GM12878 (cell line): ENCODE measurements around the gene SLC35C1. TPM values are rescaled to one million over a fixed set of nuclear protein-coding genes. Genes with fewer than 3 reads are reported as not detected.

Experiments used
- CBX3 ChIP-seq: fragments of 200-600 bp; sonication (generic); IDR thresholded peaks from 2 replicates; pipeline ENCODE4 v1.6.1; 2016; ENCODE audit warnings: low read depth, borderline replicate concordance
- CBX5 ChIP-seq: sonication (generic); IDR thresholded peaks from 2 replicates; pipeline ENCODE4 v1.6.1; 2016; ENCODE audit warnings: low read depth, moderate library complexity, mild to moderate bottlenecking, inconsistent platforms
- CREB1 ChIP-seq: IDR thresholded peaks from 2 replicates; pipeline ENCODE4 v1.6.1; 2012; ENCODE audit warnings: low read depth, mild to moderate bottlenecking, inconsistent platforms
- E2F8 ChIP-seq: fragments of 450-650 bp; IDR thresholded peaks from 2 replicates; pipeline ENCODE4 v1.6.1; 2018; ENCODE audit warnings: mild to moderate bottlenecking, low read depth, moderate library complexity; ENCODE audit not compliant: partially characterized antibody
- ESRRA ChIP-seq: IDR thresholded peaks from 2 replicates; pipeline ENCODE4 v1.6.1; 2012; ENCODE audit warnings: mild to moderate bottlenecking, low read length, improper control_type of control experiment
- EZH2 ChIP-seq: IDR thresholded peaks from 2 replicates; pipeline ENCODE4 v1.6.1; 2012; ENCODE audit warnings: low read depth, mild to moderate bottlenecking, control low read depth, inconsistent platforms, low read length, borderline replicate concordance; ENCODE audit not compliant: control insufficient read depth
- FOXK2 ChIP-seq: fragments of 450-650 bp; IDR thresholded peaks from 2 replicates; pipeline ENCODE4 v1.6.1; 2017; ENCODE audit warnings: mild to moderate bottlenecking, moderate library complexity
- GATAD2B ChIP-seq: fragments of 450-650 bp; conservative IDR thresholded peaks from 2 replicates; pipeline ENCODE4 v1.6.1; 2017; ENCODE audit warnings: low read depth, mild to moderate bottlenecking, moderate library complexity
- HDGF ChIP-seq: fragments of 450-650 bp; IDR thresholded peaks from 2 replicates; pipeline ENCODE4 v1.6.1; 2016; ENCODE audit warnings: antibody characterized with exemption
- IKZF1 ChIP-seq: fragments of 450-650 bp; conservative IDR thresholded peaks from 2 replicates; pipeline ENCODE4 v1.6.1; 2017; ENCODE audit warnings: antibody characterized with exemption, mild to moderate bottlenecking
- IKZF2 ChIP-seq, 2 experiments: fragments of 450-650 bp; IDR thresholded peaks; 2 replicates each; pipeline ENCODE4 v1.6.1; 2017; ENCODE audit warnings: mild to moderate bottlenecking in 2 of 2, moderate library complexity in 2 of 2
- NKRF ChIP-seq: fragments of 450-650 bp; conservative IDR thresholded peaks from 2 replicates; pipeline ENCODE4 v1.6.1; 2017; ENCODE audit warnings: mild to moderate bottlenecking, moderate library complexity
- PAX5 ChIP-seq: IDR thresholded peaks from 2 replicates; pipeline ENCODE4 v1.6.1; 2011; ENCODE audit warnings: low read depth, low read length, borderline replicate concordance
- POLR2AphosphoS2 ChIP-seq: IDR thresholded peaks from 2 replicates; pipeline ENCODE4 v1.6.1; 2011; ENCODE audit warnings: low read depth, mild to moderate bottlenecking, low read length, improper control_type of control experiment, moderate library complexity
- RELB ChIP-seq: fragments of 450-650 bp; IDR thresholded peaks from 2 replicates; pipeline ENCODE4 v1.6.1; 2017; ENCODE audit warnings: low read depth, mild to moderate bottlenecking, moderate library complexity
- SPI1 ChIP-seq: IDR thresholded peaks from 2 replicates; pipeline ENCODE4 v1.6.1; 2011; ENCODE audit warnings: low read depth, mild to moderate bottlenecking, low read length, moderate library complexity, borderline replicate concordance; ENCODE audit not compliant: insufficient read depth
- ZNF592 ChIP-seq: fragments of 450-650 bp; IDR thresholded peaks from 2 replicates; pipeline ENCODE4 v1.6.1; 2017; ENCODE audit warnings: mild to moderate bottlenecking, moderate library complexity
- polyA plus RNA-seq, 11 experiments: library from polyadenylated mRNA; depleted of rRNA in 4 of 11; unstranded in 6 of 11; stranded (reverse) in 5 of 11; fragments of >200 nt; fragmentation: Nextera tagmentation in 4 of 11; fragmentation: Illumina TruSeq in 1 of 11; extraction: Ambion mirVana in 4 of 11; extraction: Trizol in 1 of 11; gene quantifications; 1 replicate in 1 of 11; 2 replicates in 10 of 11; pipeline versions ENCODE4 v1.2.1 to v1.2.3, GENCODE V29; 2011 to 2016; ENCODE audit warnings: inconsistent platforms in 2 of 11, missing spikeins in 2 of 11, low read depth in 1 of 11
- total RNA-seq, 4 experiments: library from RNA; depleted of rRNA in 3 of 4; stranded (reverse); fragments of >200 nt in 3 of 4; fragmentation: Illumina TruSeq in 1 of 4; extraction: Trizol in 1 of 4; gene quantifications; 2 replicates each; pipeline versions ENCODE4 v1.2.1 to v1.2.3, GENCODE V29; 2013 to 2021

Gene SLC35C1
- total and polyA plus RNA-seq, 10 of the 15 experiments (the other 5 are each of a cell fraction or from before 2014, with no cell fraction given): 0.55 to 9.7 (median 4.3) TPM

- TF ChIP-seq PAX5 (peak; percentile 75), SPI1 (peak; percentile 35; the same call in 1 of the 2 replicates), ZNF592 (no peak), FOXK2 (no peak), IKZF1 (peak; percentile 65; the same call in 1 of the 2 replicates), CBX5 (no peak), EZH2 (no peak), E2F8 (no peak), ESRRA (no peak), GATAD2B (no peak), POLR2AphosphoS2 (no peak), RELB (0 out of 2 replicates have a peak, but pooled peaks have one; percentile 30), NKRF (peak; percentile 24; the same call in 1 of the 2 replicates), CBX3 (no peak), IKZF2 (IDR thresholded peaks at IDR 0.05) (no peak; a peak in 4 of 4 replicates), CREB1 (0 out of 2 replicates have a peak, but pooled peaks have one; percentile 25), HDGF (no peak)
Observed at GRCh38 chr11:45843158-45843924, 38.4 kb downstream of the SLC35C1 start (continued).
